SU-DHL-6 (cell line): ENCODE results near the gene TMPRSS5.
"Not testable (repeated sequence)": the region's sequence is repeated elsewhere in the genome, so short reads cannot be mapped to it uniquely, and the experiment has no call there.

Experiments
- H2AFZ ChIP-seq: fragments of 200-600 bp; sonication (generic); 2 replicates; pipeline ENCODE4 v1.6.1; 2014; ENCODE audit warnings: low read depth, mild to moderate bottlenecking, moderate library complexity, mixed read lengths, antibody characterized with exemption, low read length; ENCODE audit not compliant: severe bottlenecking
- H3F3A ChIP-seq: fragments of 200-600 bp; shearing (Covaris generic); 2 replicates; pipeline ENCODE4 v1.6.0; 2016; ENCODE audit warnings: antibody characterized with exemption, mild to moderate bottlenecking; ENCODE audit not compliant: insufficient read depth
- H3K27ac ChIP-seq: fragments of 200-600 bp; sonication (generic); 2 replicates; pipeline ENCODE4 v1.5.1; 2016; ENCODE audit warnings: low read depth, mild to moderate bottlenecking, low read length, moderate library complexity, mixed read lengths
- H3K27me3 ChIP-seq: fragments of 200-600 bp; sonication (generic), shearing (Covaris generic); 2 replicates; pipeline ENCODE4 v1.6.0; 2014; ENCODE audit warnings: mild to moderate bottlenecking, low read length
- H3K36me3 ChIP-seq: fragments of 200-600 bp; sonication (generic); 2 replicates; pipeline ENCODE4 v1.6.1; 2014; ENCODE audit warnings: mild to moderate bottlenecking, low read length, mixed read lengths
- H3K4me2 ChIP-seq: fragments of 300-600, 200-600 bp; shearing (Covaris generic), sonication (generic); 2 replicates; pipeline ENCODE4 v1.6.0; 2014; ENCODE audit warnings: low read length, low read depth, mild to moderate bottlenecking; ENCODE audit not compliant: poor library complexity, severe bottlenecking
- H3K4me3 ChIP-seq: fragments of 200-600 bp; sonication (generic); 2 replicates; pipeline ENCODE4 v1.5.1; 2014; ENCODE audit warnings: antibody characterized with exemption, low read length, mild to moderate bottlenecking, mixed read lengths; ENCODE audit not compliant: insufficient read depth, poor library complexity, severe bottlenecking
- H3K79me2 ChIP-seq: fragments of 200-600 bp; sonication (generic); 2 replicates; pipeline ENCODE4 v1.6.1; 2014; ENCODE audit warnings: mild to moderate bottlenecking, low read length, moderate library complexity; ENCODE audit not compliant: insufficient read depth
- H3K9ac ChIP-seq: fragments of 200-600 bp; sonication (generic); 2 replicates; pipeline ENCODE4 v1.7.0; 2014; ENCODE audit warnings: mild to moderate bottlenecking, low read length
- H3K9me2 ChIP-seq: fragments of 200-600 bp; sonication (generic); replicated peaks from 2 replicates; pipeline ENCODE4 v1.6.1; 2014; ENCODE audit warnings: low read length; ENCODE audit not compliant: insufficient read depth
- H3K9me3 ChIP-seq: fragments of 200-600 bp; sonication (generic); 2 replicates; pipeline ENCODE4 v1.6.1; 2014; ENCODE audit warnings: low read length, mixed read lengths; ENCODE audit not compliant: insufficient read depth
- H4K20me1 ChIP-seq: fragments of 200-600 bp; sonication (generic); 2 replicates; pipeline ENCODE4 v1.6.1; 2014; ENCODE audit warnings: low read depth, mild to moderate bottlenecking, antibody characterized with exemption, low read length, moderate library complexity, mixed read lengths
- EZH2phosphoT487 ChIP-seq: fragments of 200-600 bp; sonication (generic), shearing (Covaris generic); conservative IDR thresholded peaks from 2 replicates; pipeline ENCODE4 v1.6.1; 2018; ENCODE audit warnings: mild to moderate bottlenecking, antibody characterized with exemption, low read length, moderate library complexity, mixed read lengths
- TF ChIP-seq, protein P1 (sequence below): fragments of 200-600 bp; sonication (generic); IDR thresholded peaks from one replicate; pipeline ENCODE4 v1.5.1; 2017; ENCODE audit warnings: antibody characterized with exemption, mild to moderate bottlenecking, low read length, moderate library complexity; ENCODE audit not compliant: insufficient read depth, poor library complexity, severe bottlenecking

TMPRSS5 gene

DNA sequence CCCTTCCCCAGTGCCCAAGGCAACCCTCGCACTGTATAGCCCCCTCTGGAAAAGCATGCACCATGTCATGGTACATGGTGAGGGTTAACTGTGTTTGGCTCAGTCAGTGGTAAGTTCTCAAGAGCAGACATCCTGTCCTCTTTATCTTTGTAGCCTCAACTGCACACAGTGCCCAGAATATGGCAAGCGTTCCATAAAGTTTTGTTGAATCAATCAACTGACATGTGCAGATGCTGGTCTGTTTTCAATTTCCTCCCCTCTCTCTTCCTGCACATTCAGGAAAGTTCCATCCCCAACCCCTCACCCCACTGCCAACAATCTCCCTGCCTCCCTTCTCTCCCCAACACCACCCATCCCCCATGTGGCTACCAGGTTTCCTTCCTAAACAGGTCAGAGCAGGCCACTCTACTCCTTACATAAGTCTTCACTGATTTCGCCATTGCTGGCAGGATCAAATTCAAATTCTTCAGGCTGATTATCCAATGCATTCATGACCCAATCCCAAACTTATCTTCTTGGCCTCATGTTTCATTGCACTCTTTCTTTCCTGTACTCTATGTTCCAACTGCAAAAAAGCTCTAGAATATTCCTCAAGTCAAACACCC lies 15.5 kb upstream of the TMPRSS5 start:
- Histone ChIP-seq H2AFZ (no peak overlapping the region), H3K27ac (no peak overlapping the region), H3K9ac (no peak overlapping the region), H3K36me3 (no peaks in the 10 kb centered on the region), H3K9me2 (no peaks in the 10 kb centered on the region), H3K4me3 (no peak overlapping the region), H3K79me2 (no peaks in the 10 kb centered on the region), H3K4me2 (no peak overlapping the region), H3K9me3 (peaks cover 5% of the 10 kb centered on the region; the same call in 1 of the 2 replicates), H3K27me3 (no peaks in the 10 kb centered on the region), H4K20me1 (no peaks in the 10 kb centered on the region), H3F3A (no peaks in the 10 kb centered on the region)
- no peak for TF ChIP-seq EZH2phosphoT487
- TF ChIP-seq, protein P1, sequence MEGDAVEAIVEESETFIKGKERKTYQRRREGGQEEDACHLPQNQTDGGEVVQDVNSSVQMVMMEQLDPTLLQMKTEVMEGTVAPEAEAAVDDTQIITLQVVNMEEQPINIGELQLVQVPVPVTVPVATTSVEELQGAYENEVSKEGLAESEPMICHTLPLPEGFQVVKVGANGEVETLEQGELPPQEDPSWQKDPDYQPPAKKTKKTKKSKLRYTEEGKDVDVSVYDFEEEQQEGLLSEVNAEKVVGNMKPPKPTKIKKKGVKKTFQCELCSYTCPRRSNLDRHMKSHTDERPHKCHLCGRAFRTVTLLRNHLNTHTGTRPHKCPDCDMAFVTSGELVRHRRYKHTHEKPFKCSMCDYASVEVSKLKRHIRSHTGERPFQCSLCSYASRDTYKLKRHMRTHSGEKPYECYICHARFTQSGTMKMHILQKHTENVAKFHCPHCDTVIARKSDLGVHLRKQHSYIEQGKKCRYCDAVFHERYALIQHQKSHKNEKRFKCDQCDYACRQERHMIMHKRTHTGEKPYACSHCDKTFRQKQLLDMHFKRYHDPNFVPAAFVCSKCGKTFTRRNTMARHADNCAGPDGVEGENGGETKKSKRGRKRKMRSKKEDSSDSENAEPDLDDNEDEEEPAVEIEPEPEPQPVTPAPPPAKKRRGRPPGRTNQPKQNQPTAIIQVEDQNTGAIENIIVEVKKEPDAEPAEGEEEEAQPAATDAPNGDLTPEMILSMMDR, result no peak

DNA sequence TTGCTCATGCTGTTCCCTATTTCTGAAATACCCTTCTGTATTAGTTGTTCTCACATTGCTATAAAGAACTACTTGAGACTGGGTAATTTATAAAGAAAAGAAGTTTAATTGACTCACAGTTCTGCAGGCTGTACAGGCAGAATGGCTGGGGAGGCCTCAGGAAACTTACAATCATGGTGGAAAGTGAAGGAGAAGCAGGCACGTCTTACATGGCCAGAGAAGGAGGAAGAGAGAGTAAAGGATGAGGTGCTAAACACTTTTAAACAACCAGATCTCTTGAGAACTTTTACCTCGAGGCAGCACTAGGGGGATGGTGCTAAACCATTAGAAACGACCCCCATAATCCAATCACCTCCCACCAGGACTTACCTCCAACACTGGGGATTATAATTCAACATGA lies 14.4 kb upstream of the TMPRSS5 start:
- H2AFZ ChIP-seq, H3K9ac ChIP-seq, H3K4me2 ChIP-seq, H3K36me3 ChIP-seq, H3K9me3 ChIP-seq, H4K20me1 ChIP-seq, H3F3A ChIP-seq, H3K4me3 ChIP-seq, H3K9me2 ChIP-seq, H3K27me3 ChIP-seq, H3K27ac ChIP-seq, H3K79me2 ChIP-seq: not testable (repeated sequence)

DNA sequence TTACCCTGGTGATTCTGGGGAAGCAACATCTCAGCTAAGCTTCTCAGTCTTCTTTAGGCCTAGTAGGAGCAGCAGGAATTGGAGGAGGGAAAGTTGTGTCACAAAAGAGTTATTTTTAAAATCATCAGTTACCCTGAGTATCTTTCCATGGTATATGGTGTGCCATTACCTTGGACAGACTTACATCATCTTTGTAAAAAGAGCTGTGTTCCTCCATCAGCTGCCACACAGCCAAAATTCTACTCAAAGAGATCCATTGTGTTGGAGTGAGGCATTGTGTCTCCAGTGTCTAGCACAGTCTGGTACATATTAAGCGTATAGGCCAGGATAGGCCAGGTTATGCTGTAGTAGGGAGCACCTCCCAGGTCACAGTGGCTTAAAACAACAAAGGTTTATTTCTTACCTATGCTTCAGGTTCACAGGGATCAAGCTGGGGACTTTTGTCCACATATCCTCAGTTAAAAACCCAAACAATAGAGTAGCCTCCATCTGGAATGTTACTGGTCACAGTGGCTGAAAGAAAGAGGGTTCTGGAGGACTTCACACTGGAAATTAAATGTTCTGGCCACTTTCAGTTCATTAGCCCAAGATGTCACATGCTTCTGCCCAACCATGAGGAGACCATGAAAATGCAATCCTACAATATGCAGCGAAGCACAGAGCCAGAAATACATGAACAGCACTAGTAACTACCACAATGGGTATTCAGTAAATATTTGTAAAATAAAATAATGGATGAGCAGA lies 9.9 kb upstream of the TMPRSS5 start:
- TF ChIP-seq EZH2phosphoT487, result no peak
- TF ChIP-seq, protein P1, result no peak
- no peaks in the 10 kb centered on the region for H3K79me2 ChIP-seq
- no peaks in the 10 kb centered on the region for H3K9me2 ChIP-seq
- H3K27ac ChIP-seq, result no peak overlapping the region
- no peak overlapping the region for H3K4me3 ChIP-seq
- H3K9me3 ChIP-seq, result peaks cover 5% of the 10 kb centered on the region; the same call in 1 of the 2 replicates
- no peaks in the 10 kb centered on the region for H4K20me1 ChIP-seq
- no peaks in the 10 kb centered on the region for H3F3A ChIP-seq
- no peak overlapping the region for H3K4me2 ChIP-seq
- no peaks in the 10 kb centered on the region for H3K27me3 ChIP-seq
- no peak overlapping the region for H3K9ac ChIP-seq
- H3K36me3 ChIP-seq, result no peaks in the 10 kb centered on the region
- H2AFZ ChIP-seq, result no peak overlapping the region

DNA sequence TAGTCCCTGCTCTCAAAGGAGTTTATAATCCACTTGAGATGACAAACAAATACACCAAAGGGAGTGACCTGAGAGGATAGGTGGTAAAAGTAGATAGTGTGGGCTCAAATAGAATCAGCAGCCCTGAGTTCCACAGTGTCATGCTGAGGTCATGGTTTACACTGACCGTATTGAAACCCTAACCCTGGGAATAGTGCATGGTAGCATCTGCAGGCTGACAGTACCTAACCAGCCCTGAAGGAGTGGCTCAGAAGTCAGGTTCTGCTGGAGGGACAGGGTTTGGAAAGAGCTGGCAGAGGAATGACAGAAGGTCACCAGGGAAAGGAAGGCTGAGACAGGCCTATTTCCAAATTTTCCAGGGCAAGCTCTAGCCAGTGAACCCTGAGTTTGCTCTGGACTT lies 9.2 kb upstream of the TMPRSS5 start:
- H3K36me3 ChIP-seq, result no peaks in the 10 kb centered on the region
- no peaks in the 10 kb centered on the region for H3K9me2 ChIP-seq
- no peak for TF ChIP-seq EZH2phosphoT487
- TF ChIP-seq, protein P1, result no peak
- no peak overlapping the region for H3K9ac ChIP-seq
- no peaks in the 10 kb centered on the region for H4K20me1 ChIP-seq
- no peak overlapping the region for H3K4me2 ChIP-seq
- no peaks in the 10 kb centered on the region for H3K9me3 ChIP-seq
- no peak overlapping the region for H3K4me3 ChIP-seq
- H2AFZ ChIP-seq, result no peak overlapping the region
- no peaks in the 10 kb centered on the region for H3K27me3 ChIP-seq
- H3F3A ChIP-seq, result no peaks in the 10 kb centered on the region
- no peaks in the 10 kb centered on the region for H3K79me2 ChIP-seq
- H3K27ac ChIP-seq, result no peak overlapping the region
